H1 (cell line): ENCODE measurements around the gene LGR4.

ENCODE experiments used
- CHD1 ChIP-seq: IDR thresholded peaks from 2 replicates; pipeline ENCODE4 v1.6.1; 2012; ENCODE audit warnings: low read depth, low read length, improper control_type of control experiment
- GTF2F1 ChIP-seq: IDR thresholded peaks from 2 replicates; pipeline ENCODE4 v1.6.1; 2012; ENCODE audit warnings: low read depth, low read length, improper control_type of control experiment, borderline replicate concordance
- PHF8 ChIP-seq: fragments of 200-600 bp; sonication (generic); conservative IDR thresholded peaks from 2 replicates; pipeline ENCODE4 v1.7.1; 2012; ENCODE audit warnings: low read depth, mild to moderate bottlenecking, inconsistent platforms, low read length, moderate library complexity
- POLR2A ChIP-seq, 2 experiments: IDR thresholded peaks; 1 replicate in 1 of 2; 2 replicates in 1 of 2; pipeline ENCODE4 v1.6.1; 2011; ENCODE audit warnings: low read depth in 2 of 2, low read length in 2 of 2, mild to moderate bottlenecking in 2 of 2; ENCODE audit errors: control extremely low read depth in 1 of 2
- POLR2AphosphoS5 ChIP-seq: IDR thresholded peaks from 2 replicates; pipeline ENCODE4 v1.6.1; 2011; ENCODE audit warnings: low read depth, low read length
- SUZ12 ChIP-seq: fragments of 200-600 bp; sonication (generic); IDR thresholded peaks from 2 replicates; pipeline ENCODE4 v1.6.1; 2012; ENCODE audit warnings: mild to moderate bottlenecking, inconsistent platforms, low read length, moderate library complexity, mixed read lengths
- TCF12 ChIP-seq: IDR thresholded peaks from 2 replicates; pipeline ENCODE4 v1.6.1; 2011; ENCODE audit warnings: low read depth, mild to moderate bottlenecking, low read length
- TF ChIP-seq, protein P1 (sequence below), 3 experiments: IDR thresholded peaks; 1 replicate in 2 of 3; 2 replicates in 1 of 3; pipeline versions ENCODE4 v1.5.1 to v1.6.1; 2011; ENCODE audit warnings: low read length in 3 of 3, mild to moderate bottlenecking in 3 of 3, inconsistent platforms in 2 of 3, low read depth in 1 of 3, moderate library complexity in 1 of 3; ENCODE audit not compliant: insufficient read depth in 1 of 3; ENCODE audit errors: control extremely low read depth in 1 of 3
- TF ChIP-seq, protein P2 (sequence below): IDR thresholded peaks from 2 replicates; pipeline ENCODE4 v1.6.1; 2012; ENCODE audit warnings: inconsistent platforms

DNA sequence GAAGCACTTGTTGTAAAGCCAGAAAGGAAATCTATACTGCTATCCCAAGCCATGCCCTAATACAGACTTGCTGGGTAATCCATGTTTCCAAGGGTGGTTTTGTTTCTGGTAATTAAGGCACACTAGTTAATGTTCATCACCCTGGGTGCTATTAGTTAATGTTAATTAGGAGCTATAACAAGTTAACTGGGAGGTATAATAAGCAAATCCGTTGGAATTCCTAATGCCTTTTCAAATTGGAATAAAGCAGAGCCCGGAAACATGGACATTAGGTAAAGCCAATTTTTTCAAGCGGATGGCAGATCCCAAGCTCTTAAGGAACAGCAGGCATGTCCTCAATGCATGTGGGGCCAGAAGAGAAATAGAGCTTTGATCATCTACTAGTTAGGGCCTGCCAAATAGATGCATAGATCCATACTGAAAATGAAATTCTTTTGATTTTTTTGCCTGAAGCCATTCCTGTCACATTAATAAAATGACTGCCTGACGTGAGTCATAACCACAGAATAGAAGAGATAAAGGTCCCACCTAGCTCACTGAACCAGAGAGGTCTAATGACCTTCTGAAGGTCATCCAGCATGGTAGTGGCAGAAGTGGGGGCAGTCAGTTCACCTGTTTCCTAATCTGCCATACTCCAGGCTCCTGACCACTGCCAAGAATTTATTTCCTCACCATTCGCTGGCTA lies 81.1 kb downstream of the LGR4 start:
- TF ChIP-seq POLR2A (IDR thresholded peaks at IDR 0.05; ENCODE audit: control extremely low read depth in 1 of 2, low read depth in 2 of 2, low read length in 2 of 2) (no peak), CHD1 (no peak), PHF8 (no peak), SUZ12 (no peak), TCF12 (no peak), POLR2AphosphoS5 (no peak), GTF2F1 (no peak)
- TF ChIP-seq, protein P1, sequence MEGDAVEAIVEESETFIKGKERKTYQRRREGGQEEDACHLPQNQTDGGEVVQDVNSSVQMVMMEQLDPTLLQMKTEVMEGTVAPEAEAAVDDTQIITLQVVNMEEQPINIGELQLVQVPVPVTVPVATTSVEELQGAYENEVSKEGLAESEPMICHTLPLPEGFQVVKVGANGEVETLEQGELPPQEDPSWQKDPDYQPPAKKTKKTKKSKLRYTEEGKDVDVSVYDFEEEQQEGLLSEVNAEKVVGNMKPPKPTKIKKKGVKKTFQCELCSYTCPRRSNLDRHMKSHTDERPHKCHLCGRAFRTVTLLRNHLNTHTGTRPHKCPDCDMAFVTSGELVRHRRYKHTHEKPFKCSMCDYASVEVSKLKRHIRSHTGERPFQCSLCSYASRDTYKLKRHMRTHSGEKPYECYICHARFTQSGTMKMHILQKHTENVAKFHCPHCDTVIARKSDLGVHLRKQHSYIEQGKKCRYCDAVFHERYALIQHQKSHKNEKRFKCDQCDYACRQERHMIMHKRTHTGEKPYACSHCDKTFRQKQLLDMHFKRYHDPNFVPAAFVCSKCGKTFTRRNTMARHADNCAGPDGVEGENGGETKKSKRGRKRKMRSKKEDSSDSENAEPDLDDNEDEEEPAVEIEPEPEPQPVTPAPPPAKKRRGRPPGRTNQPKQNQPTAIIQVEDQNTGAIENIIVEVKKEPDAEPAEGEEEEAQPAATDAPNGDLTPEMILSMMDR (IDR thresholded peaks at IDR 0.05; ENCODE audit: control extremely low read depth in 1 of 3, insufficient read depth in 1 of 3, low read depth in 1 of 3, low read length in 3 of 3): no peak
- TF ChIP-seq, protein P2, sequence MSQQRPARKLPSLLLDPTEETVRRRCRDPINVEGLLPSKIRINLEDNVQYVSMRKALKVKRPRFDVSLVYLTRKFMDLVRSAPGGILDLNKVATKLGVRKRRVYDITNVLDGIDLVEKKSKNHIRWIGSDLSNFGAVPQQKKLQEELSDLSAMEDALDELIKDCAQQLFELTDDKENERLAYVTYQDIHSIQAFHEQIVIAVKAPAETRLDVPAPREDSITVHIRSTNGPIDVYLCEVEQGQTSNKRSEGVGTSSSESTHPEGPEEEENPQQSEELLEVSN: no peak
